Measurements from ENCODE around the gene FZD7. TPM values are rescaled to one million over a fixed set of nuclear protein-coding genes. Genes with fewer than 3 reads are reported as not detected.

Gene FZD7
- polyA plus RNA-seq, 1 donor (not counting 4 experiments of a cell fraction or from before 2014, with no cell fraction given) = 1.3 TPM

GRCh38 chr2:202061695-202062094 is 28.0 kb downstream of the FZD7 start:
- FAIRE-seq (no peak), DNase-seq (ENCODE audit: low read depth, low spot score) (no peak)
- Histone ChIP-seq H3K9me1 (ENCODE audit: control insufficient read depth, extremely low read depth, insufficient read depth, low read length) (no peaks in the 10 kb centered on the region), H4K20me1 (ENCODE audit: control insufficient read depth, extremely low read depth, insufficient read depth, low read length) (no peaks in the 10 kb centered on the region), H3K27me3 (ENCODE audit: control insufficient read depth, extremely low read depth, insufficient read depth, low read length) (peaks cover 4% of the 10 kb centered on the region), H3K4me2 (ENCODE audit: control insufficient read depth, extremely low read depth, insufficient read depth, low read depth, low read length) (no peak overlapping the region), H3K27ac (ENCODE audit: control insufficient read depth, insufficient read depth, low read length) (no peak overlapping the region), H3K4me3 (ENCODE audit: control insufficient read depth in 2 of 3, extremely low read depth in 1 of 3, insufficient read depth in 2 of 3, low read depth in 1 of 3, low read length in 3 of 3) (no peak overlapping the region), H3K9ac (ENCODE audit: control insufficient read depth, extremely low read depth, insufficient read depth, low read length) (no peak overlapping the region), H3K36me3 (ENCODE audit: control insufficient read depth in 2 of 2, extremely low read depth in 1 of 2, insufficient read depth in 2 of 2, low read length in 2 of 2) (no peaks in the 10 kb centered on the region), H3K4me1 (ENCODE audit: control insufficient read depth, extremely low read depth, insufficient read depth, low read length) (no peaks in the 10 kb centered on the region), H2AFZ (ENCODE audit: control insufficient read depth, low read length) (no peak overlapping the region), H3K79me2 (ENCODE audit: control insufficient read depth, insufficient read depth, low read length) (no peaks in the 10 kb centered on the region), H3K9me3 (ENCODE audit: control insufficient read depth, low read depth, low read length) (no peaks in the 10 kb centered on the region)
- dilution Hi-C loops (cut with MboI; ENCODE audit: extremely low pct_ligation_motif_present, low sequenced_read_pairs) = no loop called here
- TF ChIP-seq CTCF (optimal IDR thresholded peaks at IDR 0.05 in 1 of 3, IDR thresholded peaks at IDR 0.05 in 1 of 3, conservative IDR thresholded peaks at IDR 0.05 in 1 of 3; ENCODE audit: extremely low read depth in 1 of 3, insufficient read depth in 2 of 3, low read length in 3 of 3) = no peak

GRCh38 chr2:202064171-202064880 is 30.7 kb downstream of the FZD7 start:
- TF ChIP-seq CTCF (optimal IDR thresholded peaks at IDR 0.05 in 1 of 3, IDR thresholded peaks at IDR 0.05 in 1 of 3, conservative IDR thresholded peaks at IDR 0.05 in 1 of 3; ENCODE audit: extremely low read depth in 1 of 3, insufficient read depth in 2 of 3, low read length in 3 of 3) = no peak
- TF ChIP-seq EZH2 (IDR thresholded peaks at IDR 0.05; ENCODE audit: low read length) = no peak
- Histone ChIP-seq H3K9me3 (ENCODE audit: control insufficient read depth, low read depth, low read length) (no peaks in the 10 kb centered on the region), H3K27me3 (ENCODE audit: control insufficient read depth, extremely low read depth, insufficient read depth, low read length) (peaks cover 4% of the 10 kb centered on the region), H3K9ac (ENCODE audit: control insufficient read depth, extremely low read depth, insufficient read depth, low read length) (no peak overlapping the region), H3K9me1 (ENCODE audit: control insufficient read depth, extremely low read depth, insufficient read depth, low read length) (no peaks in the 10 kb centered on the region), H3K27ac (ENCODE audit: control insufficient read depth, insufficient read depth, low read length) (no peak overlapping the region), H3K36me3 (ENCODE audit: control insufficient read depth in 2 of 2, extremely low read depth in 1 of 2, insufficient read depth in 2 of 2, low read length in 2 of 2) (no peaks in the 10 kb centered on the region), H2AFZ (ENCODE audit: control insufficient read depth, low read length) (no peak overlapping the region), H3K4me2 (ENCODE audit: control insufficient read depth, extremely low read depth, insufficient read depth, low read depth, low read length) (no peak overlapping the region), H3K4me1 (ENCODE audit: control insufficient read depth, extremely low read depth, insufficient read depth, low read length) (no peaks in the 10 kb centered on the region), H4K20me1 (ENCODE audit: control insufficient read depth, extremely low read depth, insufficient read depth, low read length) (no peaks in the 10 kb centered on the region), H3K79me2 (ENCODE audit: control insufficient read depth, insufficient read depth, low read length) (no peaks in the 10 kb centered on the region), H3K4me3 (ENCODE audit: control insufficient read depth in 2 of 3, extremely low read depth in 1 of 3, insufficient read depth in 2 of 3, low read depth in 1 of 3, low read length in 3 of 3) (no peak overlapping the region)
- DNase-seq (ENCODE audit: low read depth, low spot score) = no peak
- dilution Hi-C loops (cut with MboI; ENCODE audit: extremely low pct_ligation_motif_present, low sequenced_read_pairs) = no loop called here
- no peak for FAIRE-seq

Measured in keratinocyte (primary cell).